HFFc6 (cell line): ENCODE measurements around the gene DNAJB6. TPM values are rescaled to one million over a fixed set of nuclear protein-coding genes. Genes with fewer than 3 reads are reported as not detected.

Source experiments
- DNase-seq: peaks from one replicate; pipeline ENCODE4 v3.0.0-alpha.2; 2018
- H3K27ac Mint-ChIP-seq: 2 replicates; pipeline ENCODE4 v1.8.0; 2020; ENCODE audit warnings: mild to moderate bottlenecking, mixed read lengths
- H3K27me3 Mint-ChIP-seq: 2 replicates; pipeline ENCODE4 v1.8.0; 2021; ENCODE audit warnings: mild to moderate bottlenecking, moderate library complexity, mixed read lengths; ENCODE audit not compliant: insufficient read depth
- H3K36me3 Mint-ChIP-seq: 2 replicates; pipeline ENCODE4 v1.8.0; 2021; ENCODE audit warnings: low read depth, mixed read lengths
- H3K4me1 Mint-ChIP-seq: 2 replicates; pipeline ENCODE4 v1.8.0; 2020; ENCODE audit warnings: low read depth, mixed read lengths
- H3K4me3 Mint-ChIP-seq: 2 replicates; pipeline ENCODE4 v1.8.0; 2020; ENCODE audit warnings: mild to moderate bottlenecking, moderate library complexity, mixed read lengths
- H3K9me3 Mint-ChIP-seq: 2 replicates; pipeline ENCODE4 v1.8.0; 2020; ENCODE audit warnings: mild to moderate bottlenecking, mixed read lengths
- CTCF ChIP-seq: fragments of 200-600 bp; sonication (generic); IDR thresholded peaks from 2 replicates; pipeline ENCODE4 v1.5.0; 2021; ENCODE audit warnings: antibody characterized with exemption, mild to moderate bottlenecking
- total RNA-seq, 6 experiments: library from RNA; stranded (reverse); fragmentation: NEBNext Ultra II Directional; extraction: Animal tissue kit (Norgen Biotek cat#: 25700); gene quantifications; 2 replicates in 1 of 6; 3 replicates in 5 of 6; pipeline ENCODE4 v1.2.3, GENCODE V29; 2021

The DNAJB6 gene
- total RNA-seq, 6 experiments from 2014 or later = 135 to 204 (median 163) TPM

- DNase-seq = no peak
- no peak overlapping the region for H3K4me3 Mint-ChIP-seq
- peak overlapping the region; percentile 31; the same call in 1 of the 2 replicates for H3K27ac Mint-ChIP-seq
- no peaks in the 10 kb centered on the region; the same call in 1 of the 2 replicates for H3K27me3 Mint-ChIP-seq
- H3K9me3 Mint-ChIP-seq = no peaks in the 10 kb centered on the region
- no peaks in the 10 kb centered on the region for H3K36me3 Mint-ChIP-seq
- H3K4me1 Mint-ChIP-seq = peaks cover 37% of the 10 kb centered on the region
- TF ChIP-seq CTCF = no peak
Observed at GRCh38 chr7:157312941-157313340, 23.9 kb upstream of the DNAJB6 start.

GRCh38 chr7:157313645-157314044 is 23.2 kb upstream of the DNAJB6 start:
- no peak for DNase-seq
- Mint-ChIP-seq H3K4me1 (peaks cover 43% of the 10 kb centered on the region), H3K27me3 (no peaks in the 10 kb centered on the region; the same call in 1 of the 2 replicates), H3K36me3 (no peaks in the 10 kb centered on the region), H3K4me3 (no peak overlapping the region), H3K9me3 (no peaks in the 10 kb centered on the region), H3K27ac (no peak overlapping the region)
- no peak for TF ChIP-seq CTCF

GRCh38 chr7:157318015-157318706 is 18.6 kb upstream of the DNAJB6 start:
- no peak for TF ChIP-seq CTCF
- peaks cover 21% of the 10 kb centered on the region for H3K4me1 Mint-ChIP-seq
- H3K9me3 Mint-ChIP-seq = no peaks in the 10 kb centered on the region
- no peaks in the 10 kb centered on the region for H3K36me3 Mint-ChIP-seq
- DNase-seq = peak; percentile 68
- peak overlapping the region; percentile 78 for H3K4me3 Mint-ChIP-seq
- H3K27me3 Mint-ChIP-seq = no peaks in the 10 kb centered on the region
- H3K27ac Mint-ChIP-seq = peak overlapping the region; percentile 99

GRCh38 chr7:157320608-157320980 is 16.2 kb upstream of the DNAJB6 start:
- no peak for DNase-seq
- TF ChIP-seq CTCF = no peak
- H3K4me3 Mint-ChIP-seq = no peak overlapping the region
- H3K36me3 Mint-ChIP-seq = no peaks in the 10 kb centered on the region
- H3K27ac Mint-ChIP-seq = no peak overlapping the region
- no peaks in the 10 kb centered on the region for H3K9me3 Mint-ChIP-seq
- peaks cover 21% of the 10 kb centered on the region for H3K4me1 Mint-ChIP-seq
- no peaks in the 10 kb centered on the region for H3K27me3 Mint-ChIP-seq

- Mint-ChIP-seq H3K4me3 (no peak overlapping the region), H3K9me3 (no peaks in the 10 kb centered on the region), H3K4me1 (peaks cover 5% of the 10 kb centered on the region), H3K27me3 (no peaks in the 10 kb centered on the region), H3K27ac (no peak overlapping the region), H3K36me3 (no peaks in the 10 kb centered on the region)
- TF ChIP-seq CTCF = no peak
- no peak for DNase-seq
Observed at GRCh38 chr7:157323401-157323800, 13.4 kb upstream of the DNAJB6 start.
